RPMI8226 (cell line): Measurements from ENCODE around the gene GDF15.
A peak's percentile ranks its signal among the peaks of the same experiment; 100 is the strongest.

ENCODE experiments used
- DNase-seq: peaks from one replicate; pipeline ENCODE4 v3.0.0-alpha.2; 2015

The GDF15 gene

GRCh38 chr19:18432275-18433014, 46.5 kb downstream of the GDF15 start:
- no peak for DNase-seq

- DNase-seq: peak; percentile 68
Measured at GRCh38 chr19:18433015-18433691, 47.2 kb downstream of the GDF15 start.

GRCh38 chr19:18433735-18434398, 47.9 kb downstream of the GDF15 start:
- DNase-seq: peak; percentile 48

- no peak for DNase-seq
Measured at GRCh38 chr19:18434411-18435175, 48.6 kb downstream of the GDF15 start.

- DNase-seq: no peak
Measured at GRCh38 chr19:18435178-18435841, 49.4 kb downstream of the GDF15 start.

- no peak for DNase-seq
Measured at GRCh38 chr19:18435842-18436670, 50.1 kb downstream of the GDF15 start.

GRCh38 chr19:18436671-18437490, 50.9 kb downstream of the GDF15 start:
- peak; percentile 86 for DNase-seq

GRCh38 chr19:18437491-18438330, 51.8 kb downstream of the GDF15 start, which contains the start of gene ISYNA1:
Gene ISYNA1, minus strand, starts transcription at chr19:18438133. Its CDS starts 154 bp downstream, at chr19:18437979.
- peak; percentile 63 for DNase-seq

- no peak for DNase-seq
Measured at GRCh38 chr19:18438331-18439024, 52.5 kb downstream of the GDF15 start.
